Trophoblast cell (in vitro differentiated cells and primary cell): ENCODE data around the gene LENEP.
A peak's percentile ranks its signal among the peaks of the same experiment; 100 is the strongest.

ENCODE experiments used
- DNase-seq, 2 donors: peaks; one replicate each; pipeline ENCODE4 v3.0.0-alpha.2; 2016
- H2AFZ ChIP-seq: 2 replicates; pipeline ENCODE4 v1.6.1; 2013; ENCODE audit warnings: low read length, moderate library complexity, mild to moderate bottlenecking; ENCODE audit not compliant: insufficient read depth, poor library complexity
- H2AK5ac ChIP-seq: 2 replicates; pipeline ENCODE4 v1.6.1; 2013; ENCODE audit warnings: mild to moderate bottlenecking, low read length
- H2BK120ac ChIP-seq: 2 replicates; pipeline ENCODE4 v1.6.1; 2013; ENCODE audit warnings: low read length, mild to moderate bottlenecking, moderate library complexity; ENCODE audit not compliant: insufficient read depth, poor library complexity
- H2BK12ac ChIP-seq: 2 replicates; pipeline ENCODE4 v1.6.1; 2013; ENCODE audit warnings: mild to moderate bottlenecking, low read length, moderate library complexity
- H2BK5ac ChIP-seq: 2 replicates; pipeline ENCODE4 v1.6.1; 2013; ENCODE audit warnings: low read length, low read depth, moderate library complexity, mild to moderate bottlenecking; ENCODE audit not compliant: poor library complexity
- H3K14ac ChIP-seq: 2 replicates; pipeline ENCODE4 v1.6.1; 2013; ENCODE audit warnings: mild to moderate bottlenecking, low read length
- H3K18ac ChIP-seq: 2 replicates; pipeline ENCODE4 v1.6.1; 2013; ENCODE audit warnings: mild to moderate bottlenecking, low read length
- H3K23ac ChIP-seq: 2 replicates; pipeline ENCODE4 v1.6.1; 2013; ENCODE audit warnings: low read length
- H3K27ac ChIP-seq: 2 replicates; pipeline ENCODE4 v1.5.1; 2013; ENCODE audit warnings: low read depth, mild to moderate bottlenecking, inconsistent platforms, low read length, moderate library complexity
- H3K27me3 ChIP-seq: 2 replicates; pipeline ENCODE4 v1.6.1; 2013; ENCODE audit warnings: inconsistent platforms, mild to moderate bottlenecking, low read length, moderate library complexity; ENCODE audit not compliant: insufficient read depth
- H3K36me3 ChIP-seq, 2 experiments: 1 replicate in 1 of 2; 2 replicates in 1 of 2; pipeline ENCODE4 v1.6.1; 2013; ENCODE audit warnings: low read length in 2 of 2, mild to moderate bottlenecking in 2 of 2, moderate library complexity in 1 of 2; ENCODE audit not compliant: insufficient read depth in 2 of 2, control insufficient read depth in 1 of 2
- H3K4ac ChIP-seq: 2 replicates; pipeline ENCODE4 v1.6.1; 2013; ENCODE audit warnings: low read depth, mild to moderate bottlenecking, low read length, moderate library complexity
- H3K4me1 ChIP-seq, 2 experiments: 1 replicate in 1 of 2; 2 replicates in 1 of 2; pipeline ENCODE4 v1.6.1; 2013; ENCODE audit warnings: low read length in 2 of 2, mild to moderate bottlenecking in 2 of 2, moderate library complexity in 1 of 2; ENCODE audit not compliant: insufficient read depth in 2 of 2, control insufficient read depth in 1 of 2
- H3K4me2 ChIP-seq: 2 replicates; pipeline ENCODE4 v1.6.1; 2013; ENCODE audit warnings: inconsistent platforms, mild to moderate bottlenecking, low read length, moderate library complexity
- H3K4me3 ChIP-seq: 2 replicates; pipeline ENCODE4 v1.5.1; 2013; ENCODE audit warnings: mild to moderate bottlenecking, low read depth, low read length, inconsistent platforms
- H3K79me1 ChIP-seq: one replicate; pipeline ENCODE4 v1.6.1; 2013; ENCODE audit warnings: low read length
- H3K79me2 ChIP-seq: 2 replicates; pipeline ENCODE4 v1.6.1; 2013; ENCODE audit warnings: low read length, mild to moderate bottlenecking; ENCODE audit not compliant: control insufficient read depth, insufficient read depth, poor library complexity
- H3K9ac ChIP-seq: 2 replicates; pipeline ENCODE4 v1.6.1; 2013; ENCODE audit warnings: mild to moderate bottlenecking, low read length
- H3K9me3 ChIP-seq: 2 replicates; pipeline ENCODE4 v1.6.1; 2013; ENCODE audit warnings: low read depth, mild to moderate bottlenecking, control low read depth, inconsistent platforms, low read length; ENCODE audit not compliant: insufficient read depth
- H4K12ac ChIP-seq: 2 replicates; pipeline ENCODE4 v1.6.1; 2013; ENCODE audit warnings: low read depth, mild to moderate bottlenecking, low read length, moderate library complexity
- H4K8ac ChIP-seq: 2 replicates; pipeline ENCODE4 v1.6.1; 2013; ENCODE audit warnings: low read depth, mild to moderate bottlenecking, low read length, moderate library complexity
- H4K91ac ChIP-seq: one replicate; pipeline ENCODE4 v1.6.1; 2013; ENCODE audit warnings: low read depth, mild to moderate bottlenecking, low read length, moderate library complexity
- WGBS: extraction: QIAGEN DNeasy Blood & Tissue Kit; methylation state at CpG from one replicate; pipeline ENCODE4 v1.1.7; 2013; ENCODE audit warnings: missing lambda C conversion rate; ENCODE audit not compliant: insufficient read length, insufficient coverage; ENCODE audit errors: extremely low coverage; 5-methylcytosine and 5-hydroxymethylcytosine counted together

The LENEP gene

DNA sequence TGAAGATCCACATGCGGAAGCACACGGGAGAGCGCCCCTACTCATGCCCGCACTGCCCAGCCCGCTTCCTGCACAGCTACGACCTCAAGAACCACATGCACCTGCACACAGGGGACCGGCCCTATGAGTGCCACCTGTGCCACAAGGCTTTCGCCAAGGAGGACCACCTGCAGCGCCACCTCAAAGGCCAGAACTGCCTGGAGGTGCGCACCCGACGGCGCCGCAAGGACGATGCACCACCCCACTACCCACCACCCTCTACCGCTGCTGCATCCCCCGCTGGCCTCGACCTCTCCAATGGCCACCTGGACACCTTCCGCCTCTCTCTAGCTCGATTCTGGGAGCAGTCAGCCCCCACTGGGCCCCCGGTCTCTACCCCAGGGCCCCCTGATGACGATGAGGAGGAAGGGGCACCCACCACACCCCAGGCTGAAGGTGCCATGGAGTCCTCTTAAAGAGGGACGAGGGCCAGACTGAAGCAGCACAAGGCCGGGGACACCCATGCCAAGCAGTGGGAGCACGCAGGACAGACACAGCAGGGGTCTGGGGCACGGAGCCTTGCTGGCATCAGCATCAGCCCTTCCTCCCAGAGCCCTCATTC lies 22.9 kb downstream of the LENEP start:
- peak overlapping the region; percentile 50 for H3K4me2 ChIP-seq
- H3K9ac ChIP-seq, result no peak overlapping the region
- peak overlapping the region; percentile 12 for H2BK12ac ChIP-seq
- H3K4ac ChIP-seq, result no peak overlapping the region
- peaks cover 15% of the 10 kb centered on the region for H3K79me1 ChIP-seq
- H4K12ac ChIP-seq, result no peak overlapping the region
- no CpG with 5 or more reads among the region's 26 CpGs for WGBS
- peak overlapping the region; percentile 92 for H4K91ac ChIP-seq
- no peaks in the 10 kb centered on the region for H3K79me2 ChIP-seq
- H3K4me1 ChIP-seq, result peaks cover 22 to 25% of the 10 kb centered on the region in 2 experiments
- H3K18ac ChIP-seq, result peak overlapping the region; percentile 1
- no peak for DNase-seq
- peaks cover 28 to 30% of the 10 kb centered on the region in 2 experiments for H3K36me3 ChIP-seq
- H4K8ac ChIP-seq, result no peak overlapping the region
- H3K9me3 ChIP-seq, result peaks cover 1% of the 10 kb centered on the region
- H3K27me3 ChIP-seq, result no peaks in the 10 kb centered on the region
- peak overlapping the region; percentile 16 for H2AK5ac ChIP-seq
- peak overlapping the region; percentile 82 for H2BK5ac ChIP-seq
- no peak overlapping the region for H3K27ac ChIP-seq
- no peak overlapping the region for H3K14ac ChIP-seq
- no peak overlapping the region for H2AFZ ChIP-seq
- no peak overlapping the region for H3K4me3 ChIP-seq
- H2BK120ac ChIP-seq, result no peak overlapping the region
- no peak overlapping the region for H3K23ac ChIP-seq

GRCh38 chr1:155017041-155017945 lies 23.9 kb downstream of the LENEP start:
- peak overlapping the region; percentile 47 for H3K14ac ChIP-seq
- H2AK5ac ChIP-seq, result peak overlapping the region; percentile 80
- DNase-seq, result peak; percentile 96 to 98
- peak overlapping the region; percentile 13 for H3K4ac ChIP-seq
- peak overlapping the region; percentile 92 for H4K91ac ChIP-seq
- H2BK5ac ChIP-seq, result peak overlapping the region; percentile 82
- no peaks in the 10 kb centered on the region for H3K27me3 ChIP-seq
- H4K12ac ChIP-seq, result peak overlapping the region; percentile 62
- peak overlapping the region; percentile 21 for H2AFZ ChIP-seq
- peak overlapping the region; percentile 54 for H2BK12ac ChIP-seq
- peaks cover 1% of the 10 kb centered on the region for H3K9me3 ChIP-seq
- H3K9ac ChIP-seq, result no peak overlapping the region
- H2BK120ac ChIP-seq, result peak overlapping the region; percentile 72
- H3K4me2 ChIP-seq, result peak overlapping the region; percentile 50
- peak overlapping the region; percentile 32 for H3K4me3 ChIP-seq
- peak overlapping the region; percentile 77 for H3K27ac ChIP-seq
- H3K79me1 ChIP-seq, result peaks cover 15% of the 10 kb centered on the region
- H3K36me3 ChIP-seq, result peaks cover 28 to 30% of the 10 kb centered on the region in 2 experiments
- no peaks in the 10 kb centered on the region for H3K79me2 ChIP-seq
- peaks cover 22 to 24% of the 10 kb centered on the region in 2 experiments for H3K4me1 ChIP-seq
- no CpG with 5 or more reads among the region's 49 CpGs for WGBS
- peak overlapping the region; percentile 81 for H4K8ac ChIP-seq
- H3K18ac ChIP-seq, result peak overlapping the region; percentile 59
- no peak overlapping the region for H3K23ac ChIP-seq

GRCh38 chr1:155017946-155018316 lies 24.5 kb downstream of the LENEP start:
- Histone ChIP-seq H2BK12ac (peak overlapping the region; percentile 56), H3K4ac (no peak overlapping the region)

GRCh38 chr1:155018617-155019348 lies 25.4 kb downstream of the LENEP start:
- no peak overlapping the region for H4K12ac ChIP-seq
- H3K23ac ChIP-seq, result no peak overlapping the region
- peaks cover 1% of the 10 kb centered on the region for H3K9me3 ChIP-seq
- no peak overlapping the region for H3K4me2 ChIP-seq
- no peak overlapping the region for H4K8ac ChIP-seq
- no peaks in the 10 kb centered on the region for H3K27me3 ChIP-seq
- no peak overlapping the region for H2AK5ac ChIP-seq
- H2BK120ac ChIP-seq, result no peak overlapping the region
- H3K36me3 ChIP-seq, result peaks cover 24 to 27% of the 10 kb centered on the region in 2 experiments
- no CpG with 5 or more reads among the region's 8 CpGs for WGBS
- no peak overlapping the region for H2BK12ac ChIP-seq
- DNase-seq, result peak in 1 of 2 donors; percentile 42
- H3K4me3 ChIP-seq, result no peak overlapping the region
- no peak overlapping the region for H3K18ac ChIP-seq
- no peak overlapping the region for H3K9ac ChIP-seq
- H2AFZ ChIP-seq, result no peak overlapping the region
- H3K4me1 ChIP-seq, result peaks cover 25 to 32% of the 10 kb centered on the region in 2 experiments
- no peak overlapping the region for H3K4ac ChIP-seq
- no peak overlapping the region for H2BK5ac ChIP-seq
- H3K79me1 ChIP-seq, result peaks cover 15% of the 10 kb centered on the region
- no peak overlapping the region for H4K91ac ChIP-seq
- H3K27ac ChIP-seq, result no peak overlapping the region
- no peaks in the 10 kb centered on the region for H3K79me2 ChIP-seq
- no peak overlapping the region for H3K14ac ChIP-seq

More at GRCh38 chr1:155017946-155018316, 24.5 kb downstream of the LENEP start:
- no peak overlapping the region for H2BK5ac ChIP-seq
- no CpG with 5 or more reads among the region's 6 CpGs for WGBS
- no peak overlapping the region for H3K23ac ChIP-seq
- H3K79me2 ChIP-seq, result no peaks in the 10 kb centered on the region
- no peak overlapping the region for H3K9ac ChIP-seq
- H3K14ac ChIP-seq, result peak overlapping the region; percentile 46
- H3K4me2 ChIP-seq, result peak overlapping the region; percentile 50
- peaks cover 28 to 30% of the 10 kb centered on the region in 2 experiments for H3K36me3 ChIP-seq
- peak overlapping the region; percentile 81 for H4K8ac ChIP-seq
- H4K12ac ChIP-seq, result no peak overlapping the region
- H3K27me3 ChIP-seq, result no peaks in the 10 kb centered on the region
- peaks cover 1% of the 10 kb centered on the region for H3K9me3 ChIP-seq
- no peak overlapping the region for H2AFZ ChIP-seq
- H3K4me1 ChIP-seq, result peaks cover 24 to 28% of the 10 kb centered on the region in 2 experiments
- peak overlapping the region; percentile 13 for H4K91ac ChIP-seq
- no peak overlapping the region for H3K4me3 ChIP-seq
- no peak overlapping the region for H2AK5ac ChIP-seq
- H3K79me1 ChIP-seq, result peaks cover 15% of the 10 kb centered on the region
- peak overlapping the region; percentile 10 for H3K18ac ChIP-seq
- no peak for DNase-seq
- peak overlapping the region; percentile 57 for H2BK120ac ChIP-seq
- peak overlapping the region; percentile 45 for H3K27ac ChIP-seq
